Activated CD8-positive, alpha-beta memory T cell treated with anti-CD3 and anti-CD28 coated beads, Interleukin-2, amount 50 U/mL, for 4 hours (primary cell): ENCODE data around the gene RGS9BP.
"Not testable (repeated sequence)": the region's sequence is repeated elsewhere in the genome, so short reads cannot be mapped to it uniquely, and the experiment has no call there.

Experiments used
- DNase-seq: peaks from one replicate; pipeline ENCODE4 v3.0.0-alpha.2; 2020

Gene RGS9BP

GRCh38 chr19:32672841-32673240 lies 2.8 kb upstream of the RGS9BP start:
- no peak for DNase-seq

DNA sequence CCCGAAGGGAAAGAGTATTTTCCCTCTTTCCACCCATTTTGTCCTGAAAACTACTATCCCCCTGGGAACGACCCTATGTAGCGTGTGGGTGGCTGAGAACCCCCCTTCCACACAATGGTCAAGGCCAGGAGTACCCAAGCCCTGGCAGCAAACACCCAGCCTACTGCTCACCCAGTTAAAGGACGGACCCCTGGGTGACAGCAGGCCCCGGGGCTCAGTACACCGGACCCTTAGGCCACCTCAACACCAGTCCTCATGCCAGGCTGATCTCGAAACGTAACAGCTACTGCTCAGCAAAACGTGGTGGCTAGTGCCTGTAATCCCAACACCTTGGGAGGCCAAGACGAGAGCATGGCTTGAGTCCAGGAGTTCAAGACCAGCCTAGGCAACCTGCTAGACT lies 2.1 kb upstream of the RGS9BP start:
- no peak for DNase-seq

- no peak for DNase-seq
These were observed 1.3 kb upstream of the RGS9BP start for GRCh38 chr19:32674153-32674930.

DNA sequence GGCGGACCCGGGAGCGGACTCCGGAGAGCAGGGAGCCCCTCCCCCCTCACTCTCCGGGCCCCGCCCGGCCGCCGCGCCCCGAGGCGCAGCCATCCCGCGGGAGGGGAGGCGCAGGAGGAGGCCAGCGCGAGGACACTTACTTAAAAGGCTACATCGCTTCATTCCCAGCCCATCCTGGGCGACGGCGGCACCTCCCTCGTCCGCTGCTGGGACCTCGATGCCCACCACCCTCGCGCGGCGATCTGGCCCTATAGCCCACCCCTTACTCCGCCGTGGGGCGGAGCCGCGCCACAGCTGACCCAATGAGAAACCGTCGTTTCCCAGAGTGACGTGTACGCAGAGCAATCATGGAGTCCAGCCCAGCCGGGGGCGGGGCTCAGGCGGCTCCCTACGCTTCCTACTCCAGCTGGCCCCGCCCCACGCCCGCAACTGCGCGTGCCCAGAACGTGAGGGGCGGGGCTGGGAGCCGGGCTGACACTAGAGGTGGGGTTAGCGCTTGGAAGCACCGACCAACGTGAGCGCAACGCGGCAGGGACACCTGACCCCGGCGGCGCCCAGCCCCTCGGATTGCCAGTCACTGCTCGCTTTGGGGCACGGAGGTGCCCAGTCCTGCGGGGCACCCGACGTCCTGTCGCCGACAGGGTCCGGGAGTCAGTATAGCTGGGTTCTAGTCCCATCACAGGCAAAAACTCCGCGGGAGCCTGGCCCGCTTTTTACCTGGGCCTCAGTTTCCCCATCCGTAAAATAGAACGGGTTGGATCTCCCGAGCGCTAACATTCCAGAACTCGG lies 523 bp upstream of the RGS9BP start, which contains the start of gene ANKRD27:
Gene ANKRD27 (minus strand): TSS at position 250 of the 789 bp plus-strand sequence. CDS start 16,165 bp downstream, outside the sequence.
- peak; percentile 98 for DNase-seq

DNA sequence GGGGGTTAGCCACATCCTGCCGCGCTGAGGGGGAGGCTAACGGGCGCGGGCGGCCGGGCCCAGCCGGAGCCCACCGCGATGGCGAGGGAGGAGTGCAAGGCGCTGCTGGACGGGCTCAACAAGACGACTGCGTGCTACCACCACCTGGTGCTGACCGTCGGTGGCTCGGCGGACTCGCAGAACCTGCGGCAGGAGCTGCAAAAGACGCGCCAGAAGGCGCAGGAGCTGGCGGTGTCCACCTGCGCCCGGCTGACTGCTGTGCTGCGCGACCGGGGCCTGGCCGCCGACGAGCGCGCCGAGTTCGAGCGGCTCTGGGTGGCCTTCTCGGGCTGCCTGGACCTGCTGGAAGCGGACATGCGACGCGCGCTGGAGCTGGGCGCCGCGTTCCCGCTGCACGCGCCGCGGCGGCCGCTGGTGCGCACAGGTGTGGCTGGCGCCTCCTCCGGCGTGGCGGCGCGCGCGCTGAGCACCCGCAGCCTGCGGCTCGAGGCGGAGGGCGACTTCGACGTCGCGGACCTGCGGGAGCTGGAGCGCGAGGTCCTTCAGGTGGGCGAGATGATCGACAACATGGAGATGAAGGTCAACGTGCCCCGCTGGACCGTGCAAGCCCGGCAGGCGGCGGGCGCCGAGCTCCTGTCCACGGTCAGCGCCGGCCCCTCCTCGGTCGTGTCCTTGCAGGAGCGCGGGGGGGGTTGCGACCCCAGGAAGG lies 692 bp downstream of the RGS9BP start:
- peak; percentile 23 for DNase-seq

- no peak for DNase-seq
These were observed 1.3 kb downstream of the RGS9BP start for GRCh38 chr19:32676895-32677359.

- DNase-seq = no peak
These were observed 2.0 kb downstream of the RGS9BP start for GRCh38 chr19:32677657-32678056.

DNA sequence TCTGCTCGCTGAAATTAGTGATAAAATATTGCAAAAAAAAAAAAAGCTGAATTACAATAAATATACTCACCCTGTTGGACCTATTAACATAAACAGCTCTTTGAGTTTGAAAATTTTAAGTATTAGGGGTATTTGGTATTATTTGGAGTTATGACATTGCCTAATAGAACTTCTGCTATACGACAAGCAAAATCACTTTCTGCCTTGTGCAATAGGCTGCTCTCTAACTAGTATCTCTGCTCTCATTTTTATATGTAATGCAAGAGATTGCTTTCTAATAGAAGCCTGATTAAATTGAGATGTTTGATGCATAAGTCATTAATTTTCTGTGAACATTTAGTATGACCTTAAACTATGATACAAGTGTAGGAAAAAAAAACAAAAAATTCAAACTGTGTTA lies 5.3 kb downstream of the RGS9BP start:
- no peak for DNase-seq

- no peak for DNase-seq
These were observed 6.7 kb downstream of the RGS9BP start for GRCh38 chr19:32682317-32682716.

DNA sequence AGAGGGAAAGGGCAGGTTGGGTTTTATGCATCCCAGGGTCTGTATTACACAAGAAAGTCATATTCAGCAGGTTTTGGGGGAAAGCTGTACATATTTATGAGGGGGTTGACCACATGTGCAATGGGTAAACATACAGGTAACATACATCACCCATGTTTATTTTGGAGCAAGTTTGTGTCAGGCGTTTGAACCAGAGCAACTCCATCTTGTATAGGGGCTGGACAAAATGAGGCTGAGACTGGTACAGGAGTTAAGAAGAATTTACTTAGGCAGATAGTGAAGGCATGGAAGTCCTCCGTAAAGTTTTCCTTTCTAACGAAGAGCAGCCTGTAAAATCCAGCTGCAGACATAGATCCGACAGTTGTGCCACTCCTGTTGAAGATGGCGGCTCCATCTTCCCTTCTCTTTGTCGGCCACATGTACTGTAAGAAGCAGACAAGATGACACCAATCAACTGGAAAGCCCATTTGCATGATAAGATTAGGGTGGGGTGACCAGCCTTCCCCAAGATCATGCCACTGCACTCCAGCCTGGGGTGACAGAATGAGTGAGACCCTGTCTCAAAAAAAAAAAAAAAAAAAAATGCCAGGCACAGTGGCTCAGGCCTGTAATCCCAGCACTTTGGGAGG lies 11.3 kb downstream of the RGS9BP start:
- no peak for DNase-seq

DNA sequence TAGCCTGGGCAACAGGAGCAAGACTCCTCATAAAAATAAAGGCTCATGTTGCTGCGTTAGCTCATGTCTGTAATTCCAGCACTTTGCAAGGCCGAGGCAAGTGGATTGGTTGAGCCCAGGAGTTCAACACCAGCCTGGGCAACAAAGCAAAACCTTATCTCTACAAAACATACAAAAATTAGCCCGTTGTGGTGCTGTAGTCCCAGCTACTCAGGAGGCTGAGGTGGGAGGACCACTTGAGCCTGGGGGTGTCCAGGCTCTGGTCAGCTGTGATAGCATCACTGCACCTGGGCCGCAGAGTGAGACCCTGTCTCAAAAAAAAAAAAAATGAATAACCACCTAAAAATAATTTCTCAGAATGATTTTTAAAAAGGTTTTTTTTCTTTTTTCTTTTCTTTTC lies 12.0 kb downstream of the RGS9BP start:
- DNase-seq = no peak

GRCh38 chr19:32688311-32688710 lies 12.7 kb downstream of the RGS9BP start:
- DNase-seq = no peak

DNA sequence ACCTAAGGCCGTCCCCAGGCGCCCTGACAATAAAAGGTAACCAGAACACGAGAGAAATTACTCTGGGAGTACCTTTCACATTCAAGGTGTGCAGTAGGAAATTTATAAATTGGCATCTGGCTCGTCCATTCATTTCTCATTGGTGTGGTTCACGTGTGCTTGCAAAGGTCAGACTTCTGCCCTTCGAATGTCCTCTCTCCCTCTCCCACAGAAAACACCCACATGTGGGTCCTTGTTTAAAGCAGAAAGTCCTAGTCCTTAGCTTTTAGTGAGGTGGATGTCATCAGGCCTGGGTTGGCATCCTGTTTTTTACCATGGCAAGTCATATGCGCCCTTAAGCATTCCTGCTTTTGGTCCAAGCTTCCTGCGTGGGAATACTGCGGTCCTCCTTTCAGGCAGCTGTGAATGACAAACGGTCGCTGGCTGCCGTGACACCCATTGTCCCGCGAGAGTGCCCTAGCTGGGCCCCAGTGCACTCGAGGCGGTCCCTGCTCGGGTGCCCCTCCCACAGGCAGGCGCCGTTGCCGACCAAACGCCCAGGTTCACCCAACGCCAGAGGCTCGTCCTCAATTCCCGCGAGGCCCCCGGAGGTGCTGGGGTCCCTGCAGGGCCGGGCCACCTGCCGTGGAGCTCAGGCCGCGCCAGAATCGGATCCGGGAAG lies 15.8 kb downstream of the RGS9BP start, which contains the start of gene NUDT19:
Gene NUDT19 (plus strand): TSS at position 531 of the 661 bp plus-strand sequence. CDS start 140 bp downstream, outside the sequence.
- DNase-seq = peak; percentile 78

DNA sequence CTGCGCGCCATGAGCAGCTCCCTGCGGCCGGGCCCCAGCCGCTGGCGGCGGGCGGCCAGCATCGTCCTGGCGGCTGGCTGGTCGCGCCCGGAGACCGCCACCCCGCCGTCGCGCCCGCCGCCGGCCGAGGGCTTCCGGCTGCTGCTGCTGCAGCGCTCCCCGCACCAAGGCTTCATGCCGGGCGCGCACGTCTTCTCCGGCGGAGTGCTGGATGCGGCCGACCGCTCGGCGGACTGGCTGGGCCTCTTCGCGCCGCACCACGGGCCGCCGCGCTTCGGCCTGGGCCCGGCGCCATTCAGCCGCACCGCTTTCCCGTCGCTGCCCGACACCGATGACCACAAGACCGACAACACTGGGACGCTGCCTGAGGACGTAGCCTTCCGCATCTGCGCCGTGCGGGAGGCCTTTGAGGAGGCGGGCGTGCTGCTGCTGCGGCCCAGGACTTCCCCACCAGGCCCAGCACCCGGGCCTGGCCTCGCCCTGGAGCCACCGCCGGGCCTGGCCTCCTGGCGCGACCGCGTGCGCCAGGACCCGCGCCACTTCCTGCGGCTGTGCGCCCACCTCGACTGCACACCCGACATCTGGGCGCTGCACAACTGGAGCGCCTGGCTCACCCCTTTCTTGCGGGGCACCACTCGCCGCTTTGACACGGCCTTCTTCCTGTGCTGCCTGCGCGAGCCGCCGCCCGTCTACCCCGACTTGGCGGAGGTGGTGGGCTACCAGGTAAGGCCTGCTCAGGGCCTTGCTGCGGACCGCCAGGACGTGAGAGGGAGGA lies 16.5 kb downstream of the RGS9BP start:
- peak; percentile 45 for DNase-seq

DNA sequence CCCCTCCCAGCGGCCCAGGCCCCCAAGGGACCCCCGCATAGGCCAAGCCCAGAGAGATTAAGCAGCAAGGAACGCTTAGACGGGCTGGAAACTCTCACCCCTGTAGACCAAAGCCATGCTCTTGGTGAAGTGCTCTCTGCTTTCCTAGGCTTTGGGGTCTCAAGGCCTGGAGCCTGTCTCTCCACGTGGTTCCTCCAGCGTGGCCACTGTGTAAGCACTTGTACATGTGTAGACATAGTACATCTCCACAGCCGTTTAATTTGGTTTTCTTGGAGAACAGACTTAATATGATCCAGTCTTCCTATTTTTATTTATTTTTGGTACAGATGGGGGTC lies 17.0 kb downstream of the RGS9BP start:
- no peak for DNase-seq

DNA sequence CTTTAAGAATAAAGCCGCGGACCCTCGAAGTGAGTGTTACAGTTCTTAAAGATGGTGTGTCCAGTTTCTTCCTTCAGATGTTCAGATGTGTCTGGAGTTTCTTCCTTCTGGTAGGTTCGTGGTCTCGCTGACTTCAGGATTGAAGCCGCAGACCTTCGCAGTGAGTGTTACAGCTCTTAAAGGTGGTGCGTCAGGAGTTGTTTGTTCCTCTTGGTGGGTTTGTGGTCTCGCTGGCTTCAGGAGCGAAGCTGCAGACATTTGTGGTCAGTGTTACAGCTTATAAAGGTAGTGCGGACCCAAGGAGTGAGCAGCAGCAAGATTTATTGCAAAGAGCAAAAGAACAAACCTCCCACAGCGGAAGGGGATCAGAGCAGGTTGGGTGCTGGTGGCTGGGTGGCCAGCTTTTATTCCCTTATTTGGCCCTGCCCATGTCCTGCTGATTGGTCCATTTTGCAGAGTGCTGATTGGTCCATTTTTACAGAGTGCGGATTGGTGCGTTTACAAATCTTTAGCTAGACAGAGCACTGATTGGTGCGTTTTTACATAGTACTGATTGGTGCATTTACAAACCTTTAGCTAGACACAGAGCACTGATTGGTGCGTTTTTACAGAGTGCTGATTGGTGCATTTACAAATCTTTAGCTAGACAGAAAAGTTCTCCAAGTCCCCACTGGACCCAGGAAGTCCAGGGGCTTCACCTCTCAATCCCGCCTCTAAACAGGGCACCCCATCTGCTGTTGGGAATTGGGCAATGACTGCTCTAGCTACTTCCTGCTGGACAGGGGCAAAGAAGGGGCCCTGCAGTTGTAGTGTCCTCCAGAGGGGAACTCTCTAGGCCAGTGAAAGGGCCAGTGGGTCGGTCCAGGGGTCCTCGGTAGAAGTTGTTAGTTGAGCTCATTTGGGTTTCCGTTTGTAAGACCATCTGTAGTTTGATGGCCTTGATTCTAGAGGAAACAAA lies 17.8 kb downstream of the RGS9BP start:
- DNase-seq = peak; percentile 32

- DNase-seq = not testable (repeated sequence)
These were observed 18.7 kb downstream of the RGS9BP start for GRCh38 chr19:32694316-32694715.

DNA sequence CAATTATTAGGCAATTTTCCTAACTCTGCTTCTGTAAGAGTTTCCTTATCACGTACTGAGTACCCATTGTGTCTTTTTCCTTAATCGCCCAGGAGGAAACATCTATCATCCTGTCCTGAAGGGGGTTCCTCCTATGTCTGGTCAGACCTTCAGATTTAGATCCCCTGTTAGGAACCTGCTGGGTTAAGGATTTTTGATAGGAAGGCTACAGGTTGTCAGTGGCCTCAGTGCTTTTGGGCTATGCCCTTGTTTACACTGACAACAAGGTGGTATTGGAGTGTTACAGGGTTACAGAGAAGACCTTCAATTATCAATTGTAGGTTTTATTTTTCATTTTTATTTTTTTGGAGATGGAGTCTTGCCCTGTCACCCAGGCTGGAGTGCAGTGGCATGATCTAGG lies 19.2 kb downstream of the RGS9BP start:
- DNase-seq = not testable (repeated sequence)

DNA sequence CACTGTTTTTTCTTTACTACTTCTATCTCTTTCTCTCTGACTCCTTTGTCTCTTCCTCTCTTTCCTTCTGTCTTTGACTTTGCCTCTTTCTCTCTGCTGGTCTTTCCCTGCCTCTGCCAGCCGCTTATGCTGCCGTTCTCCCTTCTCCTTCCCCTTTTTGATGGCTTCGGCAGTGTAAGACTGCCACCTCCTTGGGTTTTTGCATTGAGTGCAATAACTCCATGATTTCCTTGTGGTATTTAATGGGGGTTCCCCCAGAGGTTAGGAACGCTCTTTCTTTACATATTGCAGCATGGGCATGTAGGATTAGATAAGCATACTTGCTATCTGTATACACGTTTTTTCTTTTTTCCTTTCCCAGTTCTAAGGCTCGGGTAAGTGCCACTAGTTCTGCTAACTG lies 19.9 kb downstream of the RGS9BP start:
- not testable (repeated sequence) for DNase-seq

DNA sequence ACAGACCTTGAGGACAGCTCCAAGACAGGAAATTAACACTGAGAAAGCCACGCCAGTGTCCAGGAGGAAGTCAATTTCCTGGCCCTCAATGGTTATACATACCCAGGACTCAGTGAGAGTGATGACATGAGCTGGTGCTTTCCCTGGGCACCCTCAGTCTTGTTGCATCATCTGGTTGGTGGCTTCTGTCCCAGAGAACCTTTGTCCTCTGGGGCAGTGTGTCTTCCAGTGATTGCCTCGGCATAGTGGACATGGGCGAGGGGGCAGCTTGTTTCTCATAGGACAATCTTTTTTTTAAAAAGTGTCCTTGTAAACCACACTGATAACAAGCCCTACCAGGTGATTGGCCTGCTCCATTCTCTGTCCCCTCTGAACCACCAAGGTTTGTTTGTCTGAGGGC lies 21.1 kb downstream of the RGS9BP start:
- DNase-seq = not testable (repeated sequence)
